Measurements from ENCODE around the gene RRP1. TPM values are rescaled to one million over a fixed set of nuclear protein-coding genes. Genes with fewer than 3 reads are reported as not detected.

RRP1 gene
- total and polyA plus RNA-seq, 9 donors = 8.5 to 29.3 (median 22.6) TPM

GRCh38 chr21:43811262-43812105 is 22.1 kb downstream of the RRP1 start:
- H3K4me3 ChIP-seq = no peak overlapping the region
- intact Hi-C loops (cut with DNase I) = loop anchor here in 3 of 4 donors (5.0 to 10.0 kb wide), 4 partner anchors 166 to 493 kb away; partner anchors contain the start of gene PFKL (in 1 of the 3)
- 64 to 68% (median 64%) methylated on average over 24 of the region's 24 CpGs for WGBS, 3 donors

GRCh38 chr21:43812139-43812821 is 22.9 kb downstream of the RRP1 start:
- Histone ChIP-seq H3K4me3 (no peak overlapping the region), H3K27ac (peak overlapping the region in 1 of 2 donors; percentile 15), H3K4me1 (ENCODE audit: insufficient read depth) (peaks cover 28% of the 10 kb centered on the region), H3K9me3 (no peaks in the 10 kb centered on the region), H3K27me3 (no peaks in the 10 kb centered on the region), H3K36me3 (no peaks in the 10 kb centered on the region)
- DNase-seq = no peak
- intact Hi-C loops (cut with DNase I) = loop anchor here in 3 of 4 donors (5.0 to 10.0 kb wide), 4 partner anchors 165 to 493 kb away; partner anchors contain the start of gene PFKL (in 1 of the 3)
- WGBS, 3 donors = 49 to 51% (median 50%) methylated on average over 24 to 27 of the region's 27 CpGs
- TF ChIP-seq EP300 (IDR thresholded peaks at IDR 0.05) (no peak), POLR2A (IDR thresholded peaks at IDR 0.05) (no peak), CTCF (IDR thresholded peaks at IDR 0.05) (no peak)

More at GRCh38 chr21:43811262-43812105, 22.1 kb downstream of the RRP1 start:
- Histone ChIP-seq H3K9me3 (no peaks in the 10 kb centered on the region), H3K36me3 (no peaks in the 10 kb centered on the region), H3K27ac (peak overlapping the region in 1 of 2 donors; percentile 27), H3K27me3 (no peaks in the 10 kb centered on the region), H3K4me1 (ENCODE audit: insufficient read depth) (peaks cover 28% of the 10 kb centered on the region)
- no peak for DNase-seq
- no peak for TF ChIP-seq CTCF (IDR thresholded peaks at IDR 0.05)
- TF ChIP-seq POLR2A (IDR thresholded peaks at IDR 0.05) = no peak
- no peak for TF ChIP-seq EP300 (IDR thresholded peaks at IDR 0.05)

GRCh38 chr21:43812957-43813655 is 23.7 kb downstream of the RRP1 start:
- no peak for TF ChIP-seq POLR2A (IDR thresholded peaks at IDR 0.05)
- no peak for TF ChIP-seq EP300 (IDR thresholded peaks at IDR 0.05)
- TF ChIP-seq CTCF (IDR thresholded peaks at IDR 0.05) = no peak
- intact Hi-C loops (cut with DNase I) = loop anchor here in 3 of 4 donors (5.0 to 10.0 kb wide), 4 partner anchors 164 to 492 kb away; partner anchors contain the start of gene PFKL (in 1 of the 3)
- Histone ChIP-seq H3K4me1 (ENCODE audit: insufficient read depth) (peaks cover 28% of the 10 kb centered on the region), H3K27me3 (no peaks in the 10 kb centered on the region), H3K4me3 (no peak overlapping the region), H3K27ac (no peak overlapping the region), H3K36me3 (no peaks in the 10 kb centered on the region), H3K9me3 (no peaks in the 10 kb centered on the region)
- 85 to 89% (median 86%) methylated on average over 18 to 19 of the region's 19 CpGs for WGBS, 3 donors
- no peak for DNase-seq

- no peak overlapping the region for H3K27ac ChIP-seq
- H3K36me3 ChIP-seq = no peaks in the 10 kb centered on the region
- TF ChIP-seq EP300 (IDR thresholded peaks at IDR 0.05) = no peak
- no peak for TF ChIP-seq CTCF (IDR thresholded peaks at IDR 0.05)
- TF ChIP-seq POLR2A (IDR thresholded peaks at IDR 0.05) = no peak
- H3K27me3 ChIP-seq = no peaks in the 10 kb centered on the region
- H3K4me3 ChIP-seq = no peak overlapping the region
- no peak for DNase-seq
- intact Hi-C loops (cut with DNase I) = loop anchor here in 3 of 4 donors (5.0 to 10.0 kb wide), 4 partner anchors 164 to 491 kb away; partner anchors contain the start of gene PFKL (in 1 of the 3)
- peaks cover 28% of the 10 kb centered on the region for H3K4me1 ChIP-seq (ENCODE audit: insufficient read depth)
- no peaks in the 10 kb centered on the region for H3K9me3 ChIP-seq
- 80 to 89% (median 88%) methylated on average over 5 of the region's 5 CpGs for WGBS, 3 donors
Measured at GRCh38 chr21:43813656-43813980, 24.2 kb downstream of the RRP1 start.
